Mammary epithelial cell (primary cell): ENCODE results near the gene PPP2R3C.

ENCODE experiments used
- EZH2 ChIP-seq: IDR thresholded peaks from 2 replicates; pipeline ENCODE4 v1.6.1; 2012; ENCODE audit warnings: low read length, inconsistent platforms, borderline replicate concordance
- TF ChIP-seq, protein P1 (sequence below), 2 donors: IDR thresholded peaks in 1 of 2; conservative IDR thresholded peaks in 1 of 2; 2 replicates each; pipeline ENCODE4 v1.5.1; 2011 to 2012; ENCODE audit warnings: inconsistent platforms in 2 of 2, low read length in 2 of 2, mild to moderate bottlenecking in 2 of 2, control low read depth in 1 of 2, low read depth in 1 of 2; ENCODE audit not compliant: insufficient read depth in 1 of 2; ENCODE audit errors: extremely low read depth in 1 of 2

- TF ChIP-seq, protein P1, sequence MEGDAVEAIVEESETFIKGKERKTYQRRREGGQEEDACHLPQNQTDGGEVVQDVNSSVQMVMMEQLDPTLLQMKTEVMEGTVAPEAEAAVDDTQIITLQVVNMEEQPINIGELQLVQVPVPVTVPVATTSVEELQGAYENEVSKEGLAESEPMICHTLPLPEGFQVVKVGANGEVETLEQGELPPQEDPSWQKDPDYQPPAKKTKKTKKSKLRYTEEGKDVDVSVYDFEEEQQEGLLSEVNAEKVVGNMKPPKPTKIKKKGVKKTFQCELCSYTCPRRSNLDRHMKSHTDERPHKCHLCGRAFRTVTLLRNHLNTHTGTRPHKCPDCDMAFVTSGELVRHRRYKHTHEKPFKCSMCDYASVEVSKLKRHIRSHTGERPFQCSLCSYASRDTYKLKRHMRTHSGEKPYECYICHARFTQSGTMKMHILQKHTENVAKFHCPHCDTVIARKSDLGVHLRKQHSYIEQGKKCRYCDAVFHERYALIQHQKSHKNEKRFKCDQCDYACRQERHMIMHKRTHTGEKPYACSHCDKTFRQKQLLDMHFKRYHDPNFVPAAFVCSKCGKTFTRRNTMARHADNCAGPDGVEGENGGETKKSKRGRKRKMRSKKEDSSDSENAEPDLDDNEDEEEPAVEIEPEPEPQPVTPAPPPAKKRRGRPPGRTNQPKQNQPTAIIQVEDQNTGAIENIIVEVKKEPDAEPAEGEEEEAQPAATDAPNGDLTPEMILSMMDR (conservative IDR thresholded peaks at IDR 0.05 in 1 of 2, IDR thresholded peaks at IDR 0.05 in 1 of 2; ENCODE audit: extremely low read depth in 1 of 2, insufficient read depth in 1 of 2, low read depth in 1 of 2, low read length in 2 of 2), result no peak
- no peak for TF ChIP-seq EZH2
Observed at GRCh38 chr14:35047976-35048513, 73.7 kb downstream of the PPP2R3C start.
